Activated CD4-positive, alpha-beta T cell treated with anti-CD3 and anti-CD28 coated beads, Interleukin-2, amount 10 ng/mL, durations not matched to agents 7 days and 5 days (primary cell): ENCODE measurements around the gene CD3G. TPM values are rescaled to one million over a fixed set of nuclear protein-coding genes. Genes with fewer than 3 reads are reported as not detected.

Experiments used
- CTCF ChIA-PET: fragments of 350-600 bp; sonication (Branson Sonifier 250); formaldehyde crosslinking; loops from one replicate; lab custom pipeline; 2021; ENCODE audit warnings: antibody characterized with exemption; lab: Charles Lee
- POLR2A ChIA-PET: fragments of 350-600 bp; sonication (Branson Sonifier 250); formaldehyde crosslinking; loops from one replicate; lab custom pipeline; 2021; ENCODE audit warnings: antibody characterized with exemption; lab: Charles Lee
- DNase-seq: peaks from one replicate; pipeline ENCODE4 v3.0.0-alpha.2; 2020
- H3K27ac Mint-ChIP-seq: one replicate; pipeline ENCODE4 v1.8.0; 2021; ENCODE audit warnings: mild to moderate bottlenecking, moderate library complexity, mixed read lengths
- H3K27me3 Mint-ChIP-seq: one replicate; pipeline ENCODE4 v1.8.0; 2021; ENCODE audit warnings: mixed read lengths
- H3K36me3 Mint-ChIP-seq: one replicate; pipeline ENCODE4 v1.8.0; 2021; ENCODE audit warnings: low read depth, mixed read lengths
- H3K4me1 Mint-ChIP-seq: one replicate; pipeline ENCODE4 v1.8.0; 2021; ENCODE audit warnings: mixed read lengths
- H3K4me3 Mint-ChIP-seq: one replicate; pipeline ENCODE4 v1.8.0; 2021; ENCODE audit warnings: mild to moderate bottlenecking, moderate library complexity, mixed read lengths
- H3K9me3 Mint-ChIP-seq: one replicate; pipeline ENCODE4 v1.8.0; 2021; ENCODE audit warnings: mixed read lengths
- total RNA-seq, 2 experiments: library from RNA; stranded (reverse); gene quantifications; one replicate each; pipeline ENCODE4 v1.2.3, GENCODE V29; 2021

CD3G gene
- total RNA-seq, 2 experiments from 2014 or later, result 264 to 268 TPM

DNA sequence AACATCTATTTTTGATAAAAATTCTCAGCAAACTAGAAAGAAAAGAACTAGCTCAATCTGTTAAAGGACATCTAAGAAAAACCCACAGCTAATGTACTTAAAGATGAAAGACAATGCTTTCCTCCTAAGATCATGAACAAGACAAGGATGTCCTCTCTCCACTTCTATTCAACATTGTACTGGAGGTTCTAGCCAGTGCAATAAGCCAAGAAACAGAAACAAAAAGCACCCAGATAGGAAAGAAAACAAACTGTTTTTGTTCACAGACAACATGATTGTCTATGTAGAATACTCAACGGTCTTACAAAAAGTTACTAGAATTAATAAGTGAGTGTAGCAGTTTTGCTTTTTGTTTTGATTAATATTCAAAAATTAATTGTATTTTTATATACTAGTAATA lies 9.4 kb upstream of the CD3G start:
- CTCF ChIA-PET, result no interaction called here
- Mint-ChIP-seq H3K4me3 (peak overlapping the region; percentile 25), H3K27ac (peak overlapping the region; percentile 75), H3K9me3 (no peaks in the 10 kb centered on the region), H3K36me3 (peaks cover 46% of the 10 kb centered on the region), H3K27me3 (no peaks in the 10 kb centered on the region), H3K4me1 (peaks cover 51% of the 10 kb centered on the region)
- POLR2A ChIA-PET, result no interaction called here
- no peak for DNase-seq

DNA sequence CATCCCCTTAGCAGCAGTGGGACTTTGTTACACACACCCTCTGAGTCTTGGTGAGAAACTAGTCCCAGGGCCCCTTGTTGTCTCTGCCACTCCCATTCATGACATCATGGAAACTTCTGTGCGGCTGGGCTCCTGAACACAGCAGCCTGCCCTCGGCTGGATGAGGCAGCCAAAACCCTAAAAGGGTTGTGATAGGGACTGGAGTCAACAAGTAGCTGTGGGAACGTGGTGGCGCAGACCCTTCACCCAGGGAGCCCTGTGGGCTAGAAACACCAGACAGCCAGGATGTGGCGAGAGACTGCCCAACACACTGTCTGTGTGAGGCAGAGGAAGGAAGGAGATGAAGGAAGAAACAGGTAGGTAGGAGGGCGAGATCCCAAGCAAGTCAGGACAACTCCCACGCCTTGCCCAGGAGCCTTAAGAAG lies 5.5 kb upstream of the CD3G start:
- Mint-ChIP-seq H3K36me3 (peaks cover 60% of the 10 kb centered on the region), H3K4me3 (peak overlapping the region; percentile 94), H3K4me1 (peaks cover 61% of the 10 kb centered on the region), H3K27ac (peak overlapping the region; percentile 98), H3K9me3 (no peaks in the 10 kb centered on the region), H3K27me3 (no peaks in the 10 kb centered on the region)
- CTCF ChIA-PET, result interaction anchor here (0.6 to 2.6 kb wide), 9 partner anchors 12 to 686 kb away, joined by 3 to 8 read pairs (median 5); no protein-coding TSS in a partner anchor
- POLR2A ChIA-PET, result no interaction called here
- DNase-seq, result peak; percentile 95

GRCh38 chr11:118339281-118339961 lies 4.7 kb upstream of the CD3G start:
- Mint-ChIP-seq H3K4me1 (peaks cover 61% of the 10 kb centered on the region), H3K36me3 (peaks cover 60% of the 10 kb centered on the region), H3K27me3 (no peaks in the 10 kb centered on the region), H3K4me3 (peak overlapping the region; percentile 94), H3K27ac (peak overlapping the region; percentile 98), H3K9me3 (no peaks in the 10 kb centered on the region)
- CTCF ChIA-PET, result interaction anchor here (0.6 to 5.6 kb wide), 9 partner anchors 13 to 168 kb away, joined by 3 to 24 read pairs (median 4); no protein-coding TSS in a partner anchor
- POLR2A ChIA-PET, result no interaction called here
- DNase-seq, result no peak

GRCh38 chr11:118340449-118340848 lies 3.7 kb upstream of the CD3G start:
- Mint-ChIP-seq H3K4me3 (peak overlapping the region; percentile 94), H3K9me3 (no peaks in the 10 kb centered on the region), H3K36me3 (peaks cover 65% of the 10 kb centered on the region), H3K27ac (peak overlapping the region; percentile 98), H3K27me3 (no peaks in the 10 kb centered on the region), H3K4me1 (peaks cover 55% of the 10 kb centered on the region)
- ChIA-PET POLR2A (no interaction called here), CTCF (interaction anchor here (0.5 to 5.6 kb wide), 6 partner anchors 32 to 185 kb away, joined by 3 to 24 read pairs (median 6); no protein-coding TSS in a partner anchor)
- no peak for DNase-seq

DNA sequence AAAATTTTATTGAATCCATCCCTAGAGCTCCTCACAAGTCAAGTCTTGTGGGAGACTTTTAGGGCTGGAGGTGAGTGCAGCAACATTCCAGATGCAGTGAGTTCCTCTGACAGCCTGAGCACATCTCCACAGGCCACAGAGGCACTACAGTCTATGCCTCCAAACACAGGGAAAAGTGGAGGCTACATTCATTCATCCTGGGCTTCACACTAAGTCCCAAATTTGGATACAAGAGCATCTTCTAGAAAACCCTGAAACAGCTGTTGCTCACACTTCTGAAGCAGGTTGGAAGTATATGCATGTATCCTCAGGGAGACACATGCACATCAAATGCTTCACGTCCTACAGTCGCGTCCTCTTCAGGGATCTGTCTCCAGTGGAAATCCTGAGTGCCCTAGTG lies 2.9 kb upstream of the CD3G start:
- Mint-ChIP-seq H3K4me3 (peak overlapping the region; percentile 94), H3K27me3 (no peaks in the 10 kb centered on the region), H3K27ac (peak overlapping the region; percentile 98), H3K36me3 (peaks cover 71% of the 10 kb centered on the region), H3K4me1 (peaks cover 57% of the 10 kb centered on the region), H3K9me3 (no peaks in the 10 kb centered on the region)
- ChIA-PET POLR2A (interaction anchor here (2.2 kb wide), 1 partner anchor 36 kb away, joined by 17 read pairs; the partner anchor contains the start of gene CD3E), CTCF (interaction anchor here (0.6 to 5.6 kb wide), 6 partner anchors 28 to 143 kb away, joined by 3 to 24 read pairs (median 6); partner anchors contain the start of gene JAML)
- DNase-seq, result no peak

DNA sequence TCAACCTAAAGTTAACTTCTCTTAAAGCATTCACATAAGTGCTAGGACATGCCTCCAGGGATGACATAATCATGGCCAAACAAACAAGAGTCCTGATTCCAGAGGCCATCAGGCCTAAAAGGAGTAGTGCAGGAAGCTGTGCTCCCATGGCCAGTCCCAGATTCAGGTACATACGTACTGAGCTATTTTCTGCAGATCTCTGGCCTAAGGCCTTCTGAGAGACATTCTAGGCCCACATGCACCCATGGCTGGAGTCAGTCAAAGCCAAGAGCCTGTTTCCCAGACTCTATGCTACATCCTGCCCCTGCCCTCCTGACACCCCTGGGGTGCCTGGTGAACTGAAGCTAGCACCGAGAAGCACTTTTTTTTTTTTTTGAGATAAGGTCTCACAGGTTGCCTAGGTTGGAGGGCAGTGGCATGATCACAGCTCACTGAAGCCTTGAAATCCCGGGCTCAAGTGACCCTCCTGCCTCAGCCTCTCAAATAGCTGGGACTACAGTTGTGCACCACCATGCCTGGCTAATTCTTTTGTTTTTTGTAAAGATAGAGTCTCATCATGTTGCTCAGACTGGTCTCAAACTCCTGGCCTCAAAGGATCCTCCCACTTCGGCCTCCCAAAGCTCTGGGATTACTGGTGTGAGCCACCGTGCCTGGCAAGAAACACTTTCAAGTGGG lies 2.2 kb upstream of the CD3G start:
- Mint-ChIP-seq H3K4me1 (peaks cover 59% of the 10 kb centered on the region), H3K36me3 (peaks cover 71% of the 10 kb centered on the region), H3K4me3 (peak overlapping the region; percentile 94), H3K27me3 (no peaks in the 10 kb centered on the region), H3K27ac (peak overlapping the region; percentile 98), H3K9me3 (no peaks in the 10 kb centered on the region)
- DNase-seq, result no peak
- ChIA-PET POLR2A (interaction anchor here (1.3 to 2.2 kb wide), 2 partner anchors 30 to 37 kb away, joined by 4 to 17 read pairs; partner anchors contain the start of gene CD3E), CTCF (interaction anchor here (0.6 to 5.6 kb wide), 14 partner anchors 18 to 147 kb away, joined by 3 to 24 read pairs (median 4); partner anchors contain the start of genes CD3E, JAML and UBE4A)

GRCh38 chr11:118342503-118343161 lies 1.5 kb upstream of the CD3G start, which contains the start of gene CD3D:
CD3D (minus strand) TSS chr11:118342705; CDS start chr11:118342607, 98 bp downstream.
- Mint-ChIP-seq H3K27ac (peak within 1 kb of the TSS; percentile 98), H3K9me3 (no peaks in the 10 kb centered on the region), H3K4me3 (peak within 1 kb of the TSS; percentile 94), H3K27me3 (no peaks in the 10 kb centered on the region), H3K36me3 (peaks cover 74% of the 10 kb centered on the region), H3K4me1 (peaks cover 65% of the 10 kb centered on the region)
- ChIA-PET POLR2A (interaction anchor here (0.6 to 2.2 kb wide), 3 partner anchors 31 to 37 kb away, joined by 3 to 17 read pairs (median 4); partner anchors contain the start of gene CD3E), CTCF (interaction anchor here (0.8 to 5.6 kb wide), 11 partner anchors 17 to 146 kb away, joined by 3 to 24 read pairs (median 4); partner anchors contain the start of genes CD3E, JAML and UBE4A)
- DNase-seq, result peak; percentile 77

GRCh38 chr11:118343248-118343647 lies 896 bp upstream of the CD3G start:
- peak overlapping the region; percentile 98 for H3K27ac Mint-ChIP-seq

DNA sequence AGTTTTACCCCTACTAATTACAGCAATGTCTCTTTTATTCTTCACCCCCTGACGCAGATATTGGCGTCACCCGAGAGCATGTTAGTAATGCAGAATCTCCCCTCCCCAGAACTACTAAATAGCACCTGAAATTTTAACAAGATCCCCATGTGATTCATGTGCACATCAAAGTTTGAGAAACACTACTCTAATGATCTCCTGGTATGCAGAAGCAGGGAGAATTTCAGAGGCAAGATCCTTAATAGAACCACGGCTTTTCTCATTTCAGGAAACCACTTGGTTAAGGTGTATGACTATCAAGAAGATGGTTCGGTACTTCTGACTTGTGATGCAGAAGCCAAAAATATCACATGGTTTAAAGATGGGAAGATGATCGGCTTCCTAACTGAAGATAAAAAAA lies 5.3 kb downstream of the CD3G start:
- no peaks in the 10 kb centered on the region for H3K9me3 Mint-ChIP-seq
- H3K36me3 Mint-ChIP-seq, result peaks cover 82% of the 10 kb centered on the region
- peaks cover 59% of the 10 kb centered on the region for H3K4me1 Mint-ChIP-seq
- POLR2A ChIA-PET, result no interaction called here
- no peak for DNase-seq
- H3K27ac Mint-ChIP-seq, result peak overlapping the region; percentile 51
- CTCF ChIA-PET, result no interaction called here
- H3K4me3 Mint-ChIP-seq, result no peak overlapping the region
- H3K27me3 Mint-ChIP-seq, result no peaks in the 10 kb centered on the region

More at GRCh38 chr11:118343248-118343647, 896 bp upstream of the CD3G start:
- DNase-seq, result no peak
- ChIA-PET CTCF (interaction anchor here (0.8 to 5.6 kb wide), 8 partner anchors 22 to 145 kb away, joined by 3 to 24 read pairs (median 4); partner anchors contain the start of genes CD3E and JAML), POLR2A (interaction anchor here (1.3 to 2.2 kb wide), 2 partner anchors 32 to 38 kb away, joined by 4 to 17 read pairs; partner anchors contain the start of gene CD3E)
- H3K4me3 Mint-ChIP-seq, result peak overlapping the region; percentile 94
- H3K27me3 Mint-ChIP-seq, result no peaks in the 10 kb centered on the region
- peaks cover 63% of the 10 kb centered on the region for H3K4me1 Mint-ChIP-seq
- peaks cover 72% of the 10 kb centered on the region for H3K36me3 Mint-ChIP-seq
- H3K9me3 Mint-ChIP-seq, result no peaks in the 10 kb centered on the region

DNA sequence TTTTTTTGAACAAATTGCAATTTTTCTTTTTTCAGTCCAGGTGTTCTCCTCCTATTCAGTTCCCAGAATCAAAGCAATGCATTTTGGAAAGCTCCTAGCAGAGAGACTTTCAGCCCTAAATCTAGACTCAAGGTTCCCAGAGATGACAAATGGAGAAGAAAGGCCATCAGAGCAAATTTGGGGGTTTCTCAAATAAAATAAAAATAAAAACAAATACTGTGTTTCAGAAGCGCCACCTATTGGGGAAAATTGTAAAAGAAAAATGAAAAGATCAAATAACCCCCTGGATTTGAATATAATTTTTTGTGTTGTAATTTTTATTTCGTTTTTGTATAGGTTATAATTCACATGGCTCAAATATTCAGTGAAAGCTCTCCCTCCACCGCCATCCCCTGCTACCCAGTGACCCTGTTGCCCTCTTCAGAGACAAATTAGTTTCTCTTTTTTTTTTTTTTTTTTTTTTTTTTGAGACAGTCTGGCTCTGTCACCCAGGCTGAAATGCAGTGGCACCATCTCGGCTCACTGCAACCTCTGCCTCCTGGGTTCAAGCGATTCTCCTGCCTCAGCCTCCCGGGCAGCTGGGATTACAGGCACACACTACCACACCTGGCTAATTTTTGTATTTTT lies 9.1 kb downstream of the CD3G start:
- Mint-ChIP-seq H3K9me3 (no peaks in the 10 kb centered on the region), H3K4me3 (no peak overlapping the region), H3K27ac (peak overlapping the region; percentile 62), H3K36me3 (peaks cover 55% of the 10 kb centered on the region), H3K4me1 (peaks cover 34% of the 10 kb centered on the region), H3K27me3 (no peaks in the 10 kb centered on the region)
- CTCF ChIA-PET, result interaction anchor here (0.6 to 1.4 kb wide), 3 partner anchors 11 to 290 kb away, joined by 3 to 5 read pairs (median 3); no protein-coding TSS in a partner anchor
- DNase-seq, result peak; percentile 11
- POLR2A ChIA-PET, result no interaction called here

DNA sequence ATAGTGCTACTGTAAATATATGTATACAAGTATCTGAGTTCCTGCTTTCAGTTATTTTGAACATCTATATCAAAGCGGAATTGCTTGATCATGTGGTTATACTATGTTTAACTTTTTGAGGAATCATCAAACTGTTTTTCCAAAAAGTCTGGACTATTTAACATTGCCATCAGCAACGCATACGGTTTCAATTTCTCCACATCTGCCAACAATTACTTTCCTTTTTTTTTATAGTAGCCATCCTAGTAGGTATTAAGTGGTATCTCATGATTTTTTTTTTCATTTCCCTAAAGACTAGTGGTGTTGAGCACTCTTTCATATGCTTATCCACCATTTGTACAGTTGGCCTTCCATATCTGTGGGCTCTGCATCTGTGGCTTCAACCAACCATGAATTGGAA lies 13.9 kb downstream of the CD3G start:
- H3K27ac Mint-ChIP-seq, result no peak overlapping the region
- H3K4me1 Mint-ChIP-seq, result peaks cover 46% of the 10 kb centered on the region
- POLR2A ChIA-PET, result no interaction called here
- DNase-seq, result no peak
- H3K4me3 Mint-ChIP-seq, result no peak overlapping the region
- CTCF ChIA-PET, result interaction anchor here (1.6 kb wide), 1 partner anchor 19 kb away, joined by 3 read pairs; no protein-coding TSS in a partner anchor
- no peaks in the 10 kb centered on the region for H3K9me3 Mint-ChIP-seq
- no peaks in the 10 kb centered on the region for H3K27me3 Mint-ChIP-seq
- H3K36me3 Mint-ChIP-seq, result peaks cover 29% of the 10 kb centered on the region
